OCI-LY3 (cell line): ENCODE measurements around the gene NLGN2.

ENCODE experiments used
- H2AFZ ChIP-seq: fragments of 200-600, 300-600 bp; shearing (Covaris generic); 2 replicates; pipeline ENCODE4 v1.6.0; 2014; ENCODE audit warnings: antibody characterized with exemption, low read depth, low read length
- H3K27ac ChIP-seq: fragments of 200-600, 300-600 bp; sonication (generic); 2 replicates; pipeline ENCODE4 v1.5.1; 2014; ENCODE audit warnings: mild to moderate bottlenecking, low read length, moderate library complexity, mixed read lengths
- H3K27me3 ChIP-seq: fragments of 200-600, 300-600 bp; sonication (generic); 2 replicates; pipeline ENCODE4 v1.6.1; 2014; ENCODE audit warnings: low read depth, low read length, mixed read lengths
- H3K36me3 ChIP-seq: fragments of 200-600, 300-600 bp; sonication (generic); replicated peaks from 2 replicates; pipeline ENCODE3; 2014; ENCODE audit warnings: low read depth, low read length, mixed read lengths
- H3K4me1 ChIP-seq: fragments of 300-600, 200-600 bp; sonication (generic); 2 replicates; pipeline ENCODE4 v1.6.1; 2014; ENCODE audit warnings: low read length, mixed read lengths
- H3K4me2 ChIP-seq: fragments of 200-600, 300-600 bp; sonication (generic); 2 replicates; pipeline ENCODE4 v1.6.1; 2014; ENCODE audit warnings: low read length, mixed read lengths
- H3K4me3 ChIP-seq: fragments of 300-600, 200-600 bp; sonication (generic); 2 replicates; pipeline ENCODE4 v1.5.1; 2014; ENCODE audit warnings: antibody characterized with exemption, mild to moderate bottlenecking, low read length, moderate library complexity
- H3K79me2 ChIP-seq: fragments of 300-600, 200-600 bp; shearing (Covaris generic); 2 replicates; pipeline ENCODE4 v1.6.1; 2014; ENCODE audit warnings: mild to moderate bottlenecking, low read length, mixed read lengths
- H3K9ac ChIP-seq: fragments of 300-600, 200-600 bp; shearing (Covaris generic); 2 replicates; pipeline ENCODE4 v1.6.0; 2014; ENCODE audit warnings: mild to moderate bottlenecking, low read length, moderate library complexity
- H3K9me3 ChIP-seq: fragments of 200-600, 300-600 bp; shearing (Covaris generic); 2 replicates; pipeline ENCODE4 v1.6.1; 2014; ENCODE audit warnings: low read length, mixed read lengths; ENCODE audit not compliant: insufficient read depth
- H4K20me1 ChIP-seq: fragments of 200-600, 300-600 bp; sonication (generic); 2 replicates; pipeline ENCODE4 v1.6.1; 2016; ENCODE audit warnings: low read length, mixed read lengths; ENCODE audit not compliant: insufficient read depth
- EZH2phosphoT487 ChIP-seq: fragments of 200-600 bp; shearing (Covaris generic); IDR thresholded peaks from 2 replicates; pipeline ENCODE4 v1.6.1; 2018; ENCODE audit warnings: antibody characterized with exemption, mixed run types, low read depth
- TF ChIP-seq, protein P1 (sequence below): fragments of 200-600, 300-600 bp; sonication (generic); IDR thresholded peaks from 2 replicates; pipeline ENCODE4 v1.5.1; 2014; ENCODE audit warnings: antibody characterized with exemption, low read length, low read depth

NLGN2 gene

DNA sequence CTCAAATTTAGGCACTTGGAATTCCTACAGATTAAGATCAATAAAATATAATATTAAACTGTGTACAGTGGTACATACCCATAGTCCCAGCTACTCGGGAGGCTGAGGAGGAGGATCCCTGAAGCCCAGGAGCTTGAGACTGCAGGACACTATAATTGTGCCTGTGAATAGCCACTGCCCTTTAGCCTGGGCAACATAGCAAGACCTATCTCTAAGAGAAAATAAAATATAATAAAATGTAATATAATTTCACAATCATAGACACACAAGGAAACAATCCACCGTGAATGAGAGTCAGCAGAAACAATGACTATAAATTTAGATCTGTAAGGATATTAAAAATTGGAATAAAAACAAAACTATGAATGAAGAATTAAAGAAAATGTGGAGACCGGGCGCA is 36.8 kb upstream of the NLGN2 start:
- no peaks in the 10 kb centered on the region for H4K20me1 ChIP-seq
- H2AFZ ChIP-seq: no peak overlapping the region
- H3K9ac ChIP-seq: no peak overlapping the region
- no peaks in the 10 kb centered on the region for H3K4me1 ChIP-seq
- H3K79me2 ChIP-seq: no peaks in the 10 kb centered on the region
- no peaks in the 10 kb centered on the region for H3K9me3 ChIP-seq
- H3K27ac ChIP-seq: no peak overlapping the region
- TF ChIP-seq, protein P1, sequence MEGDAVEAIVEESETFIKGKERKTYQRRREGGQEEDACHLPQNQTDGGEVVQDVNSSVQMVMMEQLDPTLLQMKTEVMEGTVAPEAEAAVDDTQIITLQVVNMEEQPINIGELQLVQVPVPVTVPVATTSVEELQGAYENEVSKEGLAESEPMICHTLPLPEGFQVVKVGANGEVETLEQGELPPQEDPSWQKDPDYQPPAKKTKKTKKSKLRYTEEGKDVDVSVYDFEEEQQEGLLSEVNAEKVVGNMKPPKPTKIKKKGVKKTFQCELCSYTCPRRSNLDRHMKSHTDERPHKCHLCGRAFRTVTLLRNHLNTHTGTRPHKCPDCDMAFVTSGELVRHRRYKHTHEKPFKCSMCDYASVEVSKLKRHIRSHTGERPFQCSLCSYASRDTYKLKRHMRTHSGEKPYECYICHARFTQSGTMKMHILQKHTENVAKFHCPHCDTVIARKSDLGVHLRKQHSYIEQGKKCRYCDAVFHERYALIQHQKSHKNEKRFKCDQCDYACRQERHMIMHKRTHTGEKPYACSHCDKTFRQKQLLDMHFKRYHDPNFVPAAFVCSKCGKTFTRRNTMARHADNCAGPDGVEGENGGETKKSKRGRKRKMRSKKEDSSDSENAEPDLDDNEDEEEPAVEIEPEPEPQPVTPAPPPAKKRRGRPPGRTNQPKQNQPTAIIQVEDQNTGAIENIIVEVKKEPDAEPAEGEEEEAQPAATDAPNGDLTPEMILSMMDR: no peak
- no peak for TF ChIP-seq EZH2phosphoT487
- no peak overlapping the region for H3K4me2 ChIP-seq
- H3K27me3 ChIP-seq: peaks cover 6% of the 10 kb centered on the region; the same call in 1 of the 2 replicates
- no peaks in the 10 kb centered on the region for H3K36me3 ChIP-seq
- H3K4me3 ChIP-seq: no peak overlapping the region

DNA sequence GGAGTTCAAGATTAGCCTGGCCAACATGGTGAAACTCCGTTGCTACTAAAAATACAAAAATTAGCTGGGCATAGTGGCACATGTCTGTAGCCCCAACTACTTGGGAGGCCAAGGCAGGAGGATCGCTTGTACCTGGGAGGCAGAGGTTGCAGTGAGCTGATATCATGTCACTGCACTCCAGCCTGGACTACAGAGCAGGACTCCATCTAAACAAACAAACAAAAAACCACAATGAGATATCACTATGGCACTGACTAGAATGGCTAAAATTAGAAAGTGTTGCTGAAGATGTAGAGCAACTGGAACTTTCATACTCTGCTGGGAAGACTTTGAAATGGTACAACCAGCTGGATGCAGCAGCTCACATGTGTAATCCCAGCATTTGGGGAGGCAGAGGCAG is 33.3 kb upstream of the NLGN2 start:
- TF ChIP-seq, protein P1: no peak
- no peak for TF ChIP-seq EZH2phosphoT487
- H3K4me2 ChIP-seq: no peak overlapping the region

DNA sequence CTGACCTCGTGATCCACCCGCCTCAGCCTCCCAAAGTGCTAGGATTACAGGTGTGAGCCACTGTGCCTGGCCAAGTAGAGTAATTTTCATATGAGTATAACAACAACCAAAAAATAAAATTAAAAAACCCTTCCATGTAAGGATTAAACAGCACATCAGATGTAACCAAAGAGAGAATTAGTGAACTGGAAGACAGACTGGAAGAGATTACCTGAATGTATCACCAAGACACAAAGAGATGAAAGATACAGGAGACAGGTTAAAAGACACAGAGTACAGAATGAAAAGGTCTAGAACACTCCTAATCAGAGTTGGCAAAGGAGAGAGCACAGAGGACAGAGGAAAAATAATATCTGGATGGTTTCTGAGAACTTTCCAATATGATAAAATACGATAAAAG is 28.5 kb upstream of the NLGN2 start:
- H3K4me3 ChIP-seq: no peak overlapping the region
- H3K4me1 ChIP-seq: peaks cover 5% of the 10 kb centered on the region; the same call in 1 of the 2 replicates
- no peaks in the 10 kb centered on the region for H4K20me1 ChIP-seq
- no peak overlapping the region for H3K9ac ChIP-seq
- H3K4me2 ChIP-seq: no peak overlapping the region
- H2AFZ ChIP-seq: no peak overlapping the region
- no peaks in the 10 kb centered on the region for H3K27me3 ChIP-seq
- 0 out of 2 replicates have a peak, but pooled peaks cover 5% of the 10 kb centered on the region for H3K9me3 ChIP-seq
- no peaks in the 10 kb centered on the region for H3K79me2 ChIP-seq
- H3K27ac ChIP-seq: no peak overlapping the region
- no peak for TF ChIP-seq EZH2phosphoT487
- TF ChIP-seq, protein P1: no peak
- no peaks in the 10 kb centered on the region for H3K36me3 ChIP-seq

More for the DNA sequence above, 33.3 kb upstream of the NLGN2 start:
- Histone ChIP-seq H3K27ac (no peak overlapping the region), H2AFZ (no peak overlapping the region), H3K9me3 (0 out of 2 replicates have a peak, but pooled peaks cover 4% of the 10 kb centered on the region), H3K9ac (no peak overlapping the region), H3K4me3 (no peak overlapping the region), H3K27me3 (peaks cover 6% of the 10 kb centered on the region; the same call in 1 of the 2 replicates), H3K4me1 (no peaks in the 10 kb centered on the region), H4K20me1 (no peaks in the 10 kb centered on the region), H3K79me2 (no peaks in the 10 kb centered on the region), H3K36me3 (no peaks in the 10 kb centered on the region)

DNA sequence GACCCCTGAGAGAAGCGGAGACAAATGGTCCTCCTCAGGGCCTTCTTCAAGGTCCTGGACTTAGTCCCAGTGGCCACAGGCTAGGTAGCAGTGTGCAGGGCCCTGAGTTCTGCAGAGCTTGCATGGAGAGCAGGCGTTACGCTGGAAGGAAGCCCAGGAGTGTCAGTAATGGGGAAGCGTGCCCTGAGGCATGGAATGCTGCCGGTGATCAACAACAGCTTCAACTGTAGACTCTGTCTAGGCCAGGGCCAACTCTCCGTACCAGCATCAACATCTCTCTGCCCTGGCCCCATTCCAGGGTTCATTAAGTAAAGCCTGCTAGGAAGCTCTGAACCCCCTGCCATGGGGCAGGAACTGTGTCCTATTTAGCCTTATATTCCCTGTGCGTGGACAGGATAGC is 27.3 kb upstream of the NLGN2 start:
- Histone ChIP-seq H2AFZ (no peak overlapping the region), H3K79me2 (no peaks in the 10 kb centered on the region), H3K9ac (no peak overlapping the region), H3K4me1 (peaks cover 9% of the 10 kb centered on the region; the same call in 1 of the 2 replicates), H3K27me3 (no peaks in the 10 kb centered on the region), H3K9me3 (0 out of 2 replicates have a peak, but pooled peaks cover 5% of the 10 kb centered on the region), H3K27ac (no peak overlapping the region), H3K4me2 (no peak overlapping the region), H3K36me3 (no peaks in the 10 kb centered on the region), H3K4me3 (no peak overlapping the region), H4K20me1 (no peaks in the 10 kb centered on the region)
- TF ChIP-seq, protein P1: no peak
- TF ChIP-seq EZH2phosphoT487: no peak
